ENCODE results near the gene HSPB8. TPM values are rescaled to one million over a fixed set of nuclear protein-coding genes. Genes with fewer than 3 reads are reported as not detected.

HSPB8 gene
- total and polyA plus RNA-seq, 4 donors: 0.56 to 1.8 (median 1.1) TPM

DNA sequence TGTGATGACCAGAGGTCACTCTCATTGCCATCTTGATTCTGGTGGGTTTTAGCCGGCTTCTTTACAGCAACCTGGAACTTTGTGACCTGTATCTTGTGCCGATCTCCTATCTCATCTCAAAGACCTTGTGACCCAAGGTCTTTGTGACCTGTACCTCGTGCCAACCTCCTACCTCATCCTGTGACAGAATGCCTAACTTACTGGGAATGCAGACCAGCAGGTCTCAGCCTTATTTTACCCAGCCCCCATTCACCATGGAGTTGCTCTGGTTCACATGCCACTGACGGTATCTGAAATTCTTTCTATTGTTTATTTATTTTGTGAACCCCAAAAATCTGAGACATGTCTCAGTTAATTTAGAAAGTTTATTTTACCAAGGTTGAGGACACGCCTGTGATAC is 7.4 kb upstream of the HSPB8 start:
- no peak overlapping the region for H3K27ac ChIP-seq (ENCODE audit: low read depth in 1 of 2, low read length in 2 of 2)
- 44% methylated on average over 5 of the region's 5 CpGs for WGBS
- no peaks in the 10 kb centered on the region for H3K27me3 ChIP-seq (ENCODE audit: control insufficient read depth in 4 of 4, insufficient read depth in 4 of 4, low read length in 3 of 4)
- H3K36me3 ChIP-seq (ENCODE audit: control insufficient read depth in 4 of 4, insufficient read depth in 3 of 4, low read depth in 1 of 4, low read length in 3 of 4): no peaks in the 10 kb centered on the region
- H3K9ac ChIP-seq (ENCODE audit: low read depth in 1 of 2, low read length in 2 of 2): no peak overlapping the region
- H3K9me3 ChIP-seq (ENCODE audit: control insufficient read depth in 4 of 4, low read length in 3 of 4): no peaks in the 10 kb centered on the region
- no peaks in the 10 kb centered on the region for H3K4me1 ChIP-seq (ENCODE audit: control insufficient read depth in 4 of 4, insufficient read depth in 4 of 4, low read length in 3 of 4)
- no peak for TF ChIP-seq ZBTB33 (IDR thresholded peaks at IDR 0.05)
- no peak for TF ChIP-seq EGR1 (IDR thresholded peaks at IDR 0.05; ENCODE audit: low read depth in 2 of 2)
- TF ChIP-seq ATF3 (IDR thresholded peaks at IDR 0.05): no peak
- no peak for TF ChIP-seq CTCF (IDR thresholded peaks at IDR 0.05; ENCODE audit: low read depth, low read length, missing input control)
- no peak for TF ChIP-seq NR2F2 (IDR thresholded peaks at IDR 0.05)
- no peak for TF ChIP-seq SP1 (IDR thresholded peaks at IDR 0.05)
- no peak for TF ChIP-seq HNF4G (IDR thresholded peaks at IDR 0.05)
- TF ChIP-seq FOXA2 (IDR thresholded peaks at IDR 0.05): no peak
- TF ChIP-seq JUND (IDR thresholded peaks at IDR 0.05): no peak
- TF ChIP-seq FOXA1 (IDR thresholded peaks at IDR 0.05): no peak
- no peak for TF ChIP-seq YY1 (IDR thresholded peaks at IDR 0.05)
- TF ChIP-seq, protein P1, sequence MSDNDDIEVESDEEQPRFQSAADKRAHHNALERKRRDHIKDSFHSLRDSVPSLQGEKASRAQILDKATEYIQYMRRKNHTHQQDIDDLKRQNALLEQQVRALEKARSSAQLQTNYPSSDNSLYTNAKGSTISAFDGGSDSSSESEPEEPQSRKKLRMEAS (IDR thresholded peaks at IDR 0.05): no peak
- TF ChIP-seq RXRA (IDR thresholded peaks at IDR 0.05): no peak
- TF ChIP-seq TAF1 (conservative IDR thresholded peaks at IDR 0.05): no peak
- TF ChIP-seq, protein P2, sequence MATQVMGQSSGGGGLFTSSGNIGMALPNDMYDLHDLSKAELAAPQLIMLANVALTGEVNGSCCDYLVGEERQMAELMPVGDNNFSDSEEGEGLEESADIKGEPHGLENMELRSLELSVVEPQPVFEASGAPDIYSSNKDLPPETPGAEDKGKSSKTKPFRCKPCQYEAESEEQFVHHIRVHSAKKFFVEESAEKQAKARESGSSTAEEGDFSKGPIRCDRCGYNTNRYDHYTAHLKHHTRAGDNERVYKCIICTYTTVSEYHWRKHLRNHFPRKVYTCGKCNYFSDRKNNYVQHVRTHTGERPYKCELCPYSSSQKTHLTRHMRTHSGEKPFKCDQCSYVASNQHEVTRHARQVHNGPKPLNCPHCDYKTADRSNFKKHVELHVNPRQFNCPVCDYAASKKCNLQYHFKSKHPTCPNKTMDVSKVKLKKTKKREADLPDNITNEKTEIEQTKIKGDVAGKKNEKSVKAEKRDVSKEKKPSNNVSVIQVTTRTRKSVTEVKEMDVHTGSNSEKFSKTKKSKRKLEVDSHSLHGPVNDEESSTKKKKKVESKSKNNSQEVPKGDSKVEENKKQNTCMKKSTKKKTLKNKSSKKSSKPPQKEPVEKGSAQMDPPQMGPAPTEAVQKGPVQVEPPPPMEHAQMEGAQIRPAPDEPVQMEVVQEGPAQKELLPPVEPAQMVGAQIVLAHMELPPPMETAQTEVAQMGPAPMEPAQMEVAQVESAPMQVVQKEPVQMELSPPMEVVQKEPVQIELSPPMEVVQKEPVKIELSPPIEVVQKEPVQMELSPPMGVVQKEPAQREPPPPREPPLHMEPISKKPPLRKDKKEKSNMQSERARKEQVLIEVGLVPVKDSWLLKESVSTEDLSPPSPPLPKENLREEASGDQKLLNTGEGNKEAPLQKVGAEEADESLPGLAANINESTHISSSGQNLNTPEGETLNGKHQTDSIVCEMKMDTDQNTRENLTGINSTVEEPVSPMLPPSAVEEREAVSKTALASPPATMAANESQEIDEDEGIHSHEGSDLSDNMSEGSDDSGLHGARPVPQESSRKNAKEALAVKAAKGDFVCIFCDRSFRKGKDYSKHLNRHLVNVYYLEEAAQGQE (IDR thresholded peaks at IDR 0.05): no peak
- no peak for TF ChIP-seq GABPA (IDR thresholded peaks at IDR 0.05 in 1 of 2, conservative IDR thresholded peaks at IDR 0.05 in 1 of 2)
- TF ChIP-seq RAD21 (IDR thresholded peaks at IDR 0.05): no peak
- TF ChIP-seq HNF4A (conservative IDR thresholded peaks at IDR 0.05): no peak
- H3K4me3 ChIP-seq (ENCODE audit: low read depth in 1 of 3, low read length in 3 of 3): no peak overlapping the region
- no peak for DNase-seq (ENCODE audit: low spot score)

All from liver (tissue), 9 donors.